HepG2 (cell line): ENCODE measurements around the gene NPHP3. TPM values are rescaled to one million over a fixed set of nuclear protein-coding genes. Genes with fewer than 3 reads are reported as not detected.

Experiments used
- ATF2 ChIP-seq: sonication (generic); formaldehyde crosslinking; IDR thresholded peaks from 2 replicates; pipeline ENCODE4 v1.4.0; 2020; ENCODE audit warnings: missing genetic modification reagents
- FOSL2 ChIP-seq: sonication (generic); formaldehyde crosslinking; IDR thresholded peaks from 2 replicates; pipeline ENCODE4 v1.4.0; 2020; ENCODE audit warnings: missing genetic modification reagents
- MBNL3 ChIP-seq: fragments of 250-450 bp; sonication (Bioruptor Pico); conservative IDR thresholded peaks from 2 replicates; pipeline ENCODE4 v1.8.0; 2022; ENCODE audit warnings: mild to moderate bottlenecking, inconsistent platforms
- MEIS2 ChIP-seq: sonication (generic); formaldehyde crosslinking; IDR thresholded peaks from 2 replicates; pipeline ENCODE4 v1.9.0; 2021; ENCODE audit warnings: mild to moderate bottlenecking, missing genetic modification reagents
- MXD1 ChIP-seq: sonication (generic); formaldehyde crosslinking; IDR thresholded peaks from 2 replicates; pipeline ENCODE4 v1.4.0; 2020; ENCODE audit warnings: mild to moderate bottlenecking, missing genetic modification reagents
- SPEN ChIP-seq: sonication (generic); formaldehyde crosslinking; IDR thresholded peaks from 2 replicates; pipeline ENCODE4 v1.5.1; 2020; ENCODE audit warnings: low read depth, mild to moderate bottlenecking, missing genetic modification reagents
- ZNF260 ChIP-seq: sonication (generic); formaldehyde crosslinking; IDR thresholded peaks from 2 replicates; pipeline ENCODE4 v1.4.0; 2020; ENCODE audit warnings: missing genetic modification reagents, low read depth, mild to moderate bottlenecking, borderline replicate concordance
- ZNF564 ChIP-seq: sonication (generic); formaldehyde crosslinking; IDR thresholded peaks from 2 replicates; pipeline ENCODE4 v1.8.1; 2023; ENCODE audit warnings: mild to moderate bottlenecking, missing genetic modification reagents
- ZNF775 ChIP-seq: sonication (generic); formaldehyde crosslinking; IDR thresholded peaks from 2 replicates; pipeline ENCODE4 v1.4.0; 2020; ENCODE audit warnings: missing genetic modification reagents, mild to moderate bottlenecking, moderate library complexity, borderline replicate concordance
- polyA plus RNA-seq, 8 experiments: library from polyadenylated mRNA; depleted of rRNA in 3 of 8; stranded (reverse) in 7 of 8; unstranded in 1 of 8; fragments of >200 nt; fragmentation: Illumina TruSeq in 4 of 8; extraction: Trizol in 4 of 8; gene quantifications; 2 replicates each; pipeline versions ENCODE4 v1.2.1 to v1.2.3, GENCODE V29; 2011 to 2016; ENCODE audit warnings: low read depth in 4 of 8, missing spikeins in 1 of 8, mixed read lengths in 1 of 8; ENCODE audit not compliant: insufficient read depth in 1 of 8
- total RNA-seq, 5 experiments: library from RNA; depleted of rRNA; stranded (reverse); fragments of >200 nt; fragmentation: Illumina TruSeq; extraction: Trizol; gene quantifications; 2 replicates each; pipeline ENCODE4 v1.2.3, GENCODE V29; 2016; ENCODE audit warnings: low read depth in 1 of 5
- TF ChIP-seq, protein P1 (sequence below): sonication (generic); formaldehyde crosslinking; IDR thresholded peaks from 2 replicates; pipeline ENCODE4 v1.5.1; 2020; ENCODE audit warnings: missing genetic modification reagents, mild to moderate bottlenecking, borderline replicate concordance
- TF ChIP-seq, protein P2 (sequence below): sonication (generic); formaldehyde crosslinking; conservative IDR thresholded peaks from 2 replicates; pipeline ENCODE4 v1.4.0; 2020; ENCODE audit warnings: mild to moderate bottlenecking, missing genetic modification reagents, moderate library complexity

The NPHP3 gene
- total and polyA plus RNA-seq, 2 of the 13 experiments (the other 11 are each of a cell fraction or from before 2014, with no cell fraction given) = 11.0 to 20.2 TPM

DNA sequence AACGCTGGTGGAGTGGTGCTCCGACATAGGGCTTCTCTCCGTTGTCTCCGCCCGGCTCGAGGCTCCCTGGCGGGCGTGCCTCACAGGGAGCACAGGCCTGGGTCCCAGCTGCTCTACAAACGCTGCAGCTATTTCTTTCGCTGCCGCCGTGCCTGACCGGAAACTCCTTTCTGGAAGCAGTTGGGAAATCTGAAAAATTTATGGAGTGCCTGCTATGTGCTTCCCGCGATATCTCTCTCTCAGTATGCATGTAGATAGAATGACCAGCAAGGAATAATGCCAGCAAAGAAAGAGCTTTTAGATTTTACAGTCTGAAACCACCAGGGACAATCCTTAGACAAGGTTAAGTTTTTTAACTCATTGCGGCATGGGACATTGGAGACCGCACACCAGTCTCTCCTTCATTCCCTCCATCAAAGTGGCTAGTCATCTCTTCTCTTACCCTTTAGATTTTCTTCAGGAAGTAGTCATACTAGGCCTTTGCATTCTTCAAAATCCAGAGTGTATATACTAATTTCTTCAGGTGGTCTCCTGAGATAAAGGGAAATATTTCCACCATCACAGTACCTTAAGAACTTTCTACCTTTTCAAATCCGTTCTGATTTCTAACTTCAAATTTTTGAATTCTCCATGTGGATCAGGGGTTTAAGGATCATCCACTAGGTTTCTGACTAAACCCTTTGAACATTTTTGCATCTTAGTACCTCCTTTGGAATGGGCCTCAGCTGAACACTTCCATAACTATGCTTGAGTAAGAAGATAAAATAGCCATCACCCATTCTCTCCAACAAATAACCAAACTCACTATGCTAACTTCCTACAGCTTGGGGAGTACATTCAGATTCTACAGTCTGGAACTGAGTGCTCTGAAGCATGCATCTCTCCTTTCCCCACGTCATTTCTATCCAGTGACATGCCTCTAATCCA is 1.1 kb upstream of the NPHP3 start (continued):
- TF ChIP-seq MXD1 (no peak), ZNF775 (CRISPR knock-in tag) (no peak), MEIS2 (CRISPR knock-in tag) (no peak), ATF2 (CRISPR knock-in tag) (no peak), ZNF564 (CRISPR knock-in tag) (no peak), ZNF260 (CRISPR knock-in tag) (no peak), SPEN (CRISPR knock-in tag) (0 out of 2 replicates have a peak, but pooled peaks have one; percentile 62), MBNL3 (CRISPR knock-in tag) (no peak), FOSL2 (CRISPR knock-in tag) (no peak)
- TF ChIP-seq, protein P1, sequence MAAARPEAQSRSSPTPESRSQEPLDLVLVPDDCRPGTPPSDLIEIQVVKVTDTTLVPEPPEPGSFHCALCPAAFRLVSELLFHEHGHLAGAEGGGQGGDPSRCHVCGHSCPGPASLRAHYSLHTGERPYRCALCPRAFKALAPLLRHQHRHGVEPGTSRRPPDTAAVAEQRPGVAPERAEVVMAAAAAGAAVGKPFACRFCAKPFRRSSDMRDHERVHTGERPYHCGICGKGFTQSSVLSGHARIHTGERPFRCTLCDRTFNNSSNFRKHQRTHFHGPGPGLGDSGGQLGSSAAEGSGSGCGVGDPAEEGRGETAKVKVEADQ (CRISPR knock-in tag) = no peak
- TF ChIP-seq, protein P2, sequence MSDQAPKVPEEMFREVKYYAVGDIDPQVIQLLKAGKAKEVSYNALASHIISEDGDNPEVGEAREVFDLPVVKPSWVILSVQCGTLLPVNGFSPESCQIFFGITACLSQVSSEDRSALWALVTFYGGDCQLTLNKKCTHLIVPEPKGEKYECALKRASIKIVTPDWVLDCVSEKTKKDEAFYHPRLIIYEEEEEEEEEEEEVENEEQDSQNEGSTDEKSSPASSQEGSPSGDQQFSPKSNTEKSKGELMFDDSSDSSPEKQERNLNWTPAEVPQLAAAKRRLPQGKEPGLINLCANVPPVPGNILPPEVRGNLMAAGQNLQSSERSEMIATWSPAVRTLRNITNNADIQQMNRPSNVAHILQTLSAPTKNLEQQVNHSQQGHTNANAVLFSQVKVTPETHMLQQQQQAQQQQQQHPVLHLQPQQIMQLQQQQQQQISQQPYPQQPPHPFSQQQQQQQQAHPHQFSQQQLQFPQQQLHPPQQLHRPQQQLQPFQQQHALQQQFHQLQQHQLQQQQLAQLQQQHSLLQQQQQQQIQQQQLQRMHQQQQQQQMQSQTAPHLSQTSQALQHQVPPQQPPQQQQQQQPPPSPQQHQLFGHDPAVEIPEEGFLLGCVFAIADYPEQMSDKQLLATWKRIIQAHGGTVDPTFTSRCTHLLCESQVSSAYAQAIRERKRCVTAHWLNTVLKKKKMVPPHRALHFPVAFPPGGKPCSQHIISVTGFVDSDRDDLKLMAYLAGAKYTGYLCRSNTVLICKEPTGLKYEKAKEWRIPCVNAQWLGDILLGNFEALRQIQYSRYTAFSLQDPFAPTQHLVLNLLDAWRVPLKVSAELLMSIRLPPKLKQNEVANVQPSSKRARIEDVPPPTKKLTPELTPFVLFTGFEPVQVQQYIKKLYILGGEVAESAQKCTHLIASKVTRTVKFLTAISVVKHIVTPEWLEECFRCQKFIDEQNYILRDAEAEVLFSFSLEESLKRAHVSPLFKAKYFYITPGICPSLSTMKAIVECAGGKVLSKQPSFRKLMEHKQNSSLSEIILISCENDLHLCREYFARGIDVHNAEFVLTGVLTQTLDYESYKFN (CRISPR knock-in tag) = no peak
